GM18508 (cell line): Measurements from ENCODE around the gene NOP53.
"Not testable (repeated sequence)": the region's sequence is repeated elsewhere in the genome, so short reads cannot be mapped to it uniquely, and the experiment has no call there.

Experiments used
- ATAC-seq: cut with Tn5 transposase; IDR thresholded peaks from one replicate; pipeline ENCODE4 v1.9.1; 2021; ENCODE audit warnings: moderate number of reproducible peaks; ENCODE audit not compliant: insufficient read depth, unreplicated experiment

Gene NOP53

DNA sequence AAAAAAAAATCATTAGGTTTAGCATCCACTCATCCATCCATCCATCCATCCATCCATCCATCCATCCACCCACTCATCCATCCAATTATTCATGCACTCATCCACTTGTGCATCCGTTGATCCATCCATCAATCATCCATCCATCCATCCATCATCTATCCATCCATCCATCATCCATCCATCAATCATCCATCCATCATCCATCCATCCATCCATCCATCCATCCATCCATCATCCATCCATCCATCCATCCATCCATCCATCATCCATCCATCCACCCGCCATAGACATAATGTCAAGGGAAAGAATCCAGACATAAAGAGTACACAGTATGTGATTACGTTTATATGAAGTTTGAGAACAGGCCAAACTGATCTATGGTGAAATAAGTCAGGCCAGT lies 24.2 kb downstream of the NOP53 start:
- no peak for ATAC-seq

DNA sequence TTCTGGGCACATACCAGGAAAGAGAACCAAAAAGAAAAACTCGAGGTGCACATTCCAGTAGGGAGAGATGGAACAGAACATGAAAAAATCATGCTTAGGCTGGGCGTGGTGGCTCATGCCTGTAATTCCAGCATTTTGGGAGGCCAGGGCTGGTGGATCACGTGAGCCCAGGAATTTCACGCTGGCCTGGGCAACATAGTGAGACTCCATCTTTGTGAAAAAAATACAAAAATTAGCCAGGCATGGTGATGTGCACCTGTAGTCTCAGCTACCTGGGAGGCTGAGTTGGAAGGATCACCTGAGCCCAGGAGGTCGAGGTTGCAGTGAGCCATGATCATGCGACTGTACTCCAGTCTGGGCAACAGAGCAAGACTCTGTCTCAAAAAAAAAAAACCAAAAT lies 25.9 kb downstream of the NOP53 start:
- ATAC-seq = not testable (repeated sequence)

DNA sequence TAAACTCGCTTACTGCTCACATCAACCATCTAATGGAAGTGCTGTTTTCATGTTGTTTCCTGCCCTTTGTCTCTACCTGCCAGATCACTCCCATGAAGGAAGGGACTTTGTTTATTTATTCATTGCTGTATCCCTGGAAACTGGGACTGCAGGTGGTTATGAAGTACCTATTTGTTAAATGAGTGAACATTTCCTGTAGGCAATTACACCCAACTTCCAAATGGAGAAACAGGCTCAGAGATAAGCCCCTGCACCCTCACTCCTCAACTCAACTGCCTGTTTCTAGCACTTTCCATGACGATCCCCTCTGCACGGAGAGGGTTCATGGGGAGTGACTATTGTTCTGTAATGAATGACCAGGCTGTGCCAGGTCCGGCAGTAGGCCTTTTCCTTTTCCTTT lies 31.2 kb downstream of the NOP53 start:
- no peak for ATAC-seq

DNA sequence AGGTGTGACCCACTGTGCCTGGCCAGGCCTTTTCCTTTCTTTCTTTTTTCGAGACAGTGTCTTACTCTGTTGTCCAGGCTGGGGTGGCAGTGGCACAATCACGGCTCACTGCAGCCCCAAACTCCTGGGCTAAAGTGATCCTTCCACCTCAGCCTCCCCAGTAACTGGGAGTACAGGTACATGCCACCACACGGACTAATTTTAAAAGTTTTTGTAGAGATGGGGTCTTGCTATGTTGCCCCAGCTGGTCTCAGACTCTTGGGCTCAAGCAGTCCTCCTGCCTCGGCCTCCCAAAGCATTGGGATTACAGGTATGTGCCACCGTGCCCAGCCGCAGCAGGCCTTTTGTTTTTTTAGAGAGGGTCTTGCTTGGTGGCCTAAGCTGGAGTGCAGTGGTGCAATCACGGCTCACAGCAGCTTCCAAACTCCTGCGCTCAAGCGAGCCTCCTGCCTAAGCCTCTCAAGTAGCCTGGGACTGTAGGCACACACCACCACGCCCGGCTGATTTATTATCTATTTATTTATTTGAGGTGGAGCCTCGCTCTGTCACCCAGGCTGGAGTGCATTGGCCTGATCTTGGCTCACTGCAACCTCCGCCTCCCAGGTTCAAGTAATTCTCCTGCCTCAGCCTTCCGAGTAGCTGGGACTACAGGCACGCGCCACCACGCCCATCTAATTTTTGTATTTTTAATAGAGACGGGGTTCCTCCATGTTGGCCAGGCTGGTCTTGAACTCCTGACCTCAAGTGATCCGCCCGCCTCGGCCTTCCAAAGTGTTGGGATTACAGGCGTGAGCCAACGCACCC lies 32.1 kb downstream of the NOP53 start:
- ATAC-seq = not testable (repeated sequence)

DNA sequence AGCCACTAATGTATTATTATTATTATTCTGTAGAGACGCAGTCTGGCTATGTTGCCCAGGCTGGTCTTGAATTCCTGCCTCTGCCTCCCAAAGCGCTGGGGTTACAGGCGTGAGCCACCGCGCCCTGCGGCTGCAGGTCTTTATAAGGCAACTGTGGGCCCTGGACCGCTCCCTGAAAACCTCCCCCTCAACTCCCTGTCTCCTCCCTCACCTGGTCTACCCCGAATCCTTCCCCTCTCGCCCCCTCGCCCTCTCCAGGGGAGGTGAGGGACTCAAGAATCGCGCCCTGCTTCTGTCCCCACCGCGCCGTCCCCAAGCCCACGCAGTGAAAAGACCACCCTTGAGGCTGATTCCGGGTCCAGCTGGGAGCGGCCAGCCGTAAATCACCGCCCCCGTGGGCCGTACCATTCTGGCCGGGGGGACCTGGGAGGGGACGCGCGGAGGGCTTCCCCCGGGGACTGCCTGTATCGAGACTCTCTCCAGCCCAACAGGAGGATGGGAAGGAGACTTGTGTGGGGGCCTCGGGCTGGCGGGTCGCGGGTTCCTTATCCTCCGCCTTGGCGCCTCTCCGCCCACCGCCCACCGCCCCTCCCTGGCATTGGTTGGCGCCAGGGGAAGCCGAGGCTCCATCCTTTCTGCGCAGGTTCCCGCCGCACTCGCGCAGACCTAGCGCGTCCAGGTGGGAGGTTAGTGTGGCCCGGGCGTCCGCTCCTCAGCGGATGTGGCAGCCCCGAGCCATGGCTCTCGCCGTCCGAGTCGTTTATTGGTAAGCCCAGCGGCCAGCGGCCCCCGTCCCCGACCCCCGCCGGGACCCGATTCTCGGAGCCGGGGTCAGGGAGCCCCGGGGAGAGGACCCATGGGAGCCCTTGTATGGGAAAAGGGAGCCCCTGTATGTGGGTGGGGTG lies 33.0 kb downstream of the NOP53 start, which contains the start of gene SELENOW:
Gene SELENOW, plus strand, starts transcription at position 655 of the 905 bp plus-strand sequence. Its CDS starts 83 bp downstream, at position 738.
- ATAC-seq = no peak

DNA sequence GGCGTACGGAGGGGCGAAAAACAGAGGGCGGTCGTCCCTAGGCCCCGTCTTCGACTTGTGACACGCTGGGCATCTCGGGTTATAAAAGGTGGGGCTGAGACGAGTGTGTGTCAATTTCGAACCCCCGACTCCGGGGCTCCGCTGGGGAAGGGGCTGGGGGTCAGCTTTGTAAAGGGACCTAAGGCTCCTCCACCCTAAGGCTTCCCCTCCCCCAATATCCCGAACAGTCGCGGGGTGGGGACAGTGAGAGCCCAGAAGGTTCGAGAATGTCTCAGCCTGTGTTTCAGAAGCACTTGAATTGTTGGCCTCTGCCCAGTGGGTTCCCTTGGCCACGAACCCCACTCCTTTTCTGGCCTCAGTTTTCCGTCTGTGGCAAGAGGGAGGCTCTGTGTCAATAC lies 33.6 kb downstream of the NOP53 start:
- no peak for ATAC-seq

DNA sequence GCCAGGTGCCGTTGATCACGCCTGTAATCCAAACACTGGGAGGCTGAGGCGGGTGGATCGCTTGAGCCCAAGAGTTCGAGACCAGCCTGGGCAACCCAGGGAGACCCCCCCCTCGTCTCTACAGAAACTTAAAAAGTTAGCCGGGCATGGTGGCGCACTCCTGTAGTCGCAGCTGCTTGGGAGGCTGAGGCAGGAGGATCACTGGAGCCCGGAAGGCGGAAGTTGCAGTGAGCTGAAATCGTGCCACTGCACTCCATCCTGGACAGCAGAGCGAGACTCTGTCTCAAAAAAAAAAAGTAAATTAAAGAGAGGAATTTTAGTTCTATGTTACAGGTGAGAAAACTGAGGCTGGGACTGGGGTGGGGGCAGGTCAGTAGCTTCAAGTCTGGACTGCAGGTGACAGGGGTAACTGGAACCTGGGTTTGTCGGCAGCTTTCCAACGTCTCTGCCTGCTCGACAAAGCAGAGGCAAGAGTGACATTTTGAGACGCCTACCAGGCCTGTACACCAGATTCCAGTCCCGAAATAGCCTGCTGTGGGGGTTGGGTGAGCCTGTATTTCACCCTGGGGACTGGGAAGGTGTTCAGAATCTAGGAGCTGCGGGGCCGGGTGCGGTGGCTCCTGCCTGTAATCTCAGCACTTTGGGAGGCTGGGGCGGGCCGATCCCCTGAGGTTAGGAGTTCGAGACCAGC lies 34.3 kb downstream of the NOP53 start:
- no peak for ATAC-seq

DNA sequence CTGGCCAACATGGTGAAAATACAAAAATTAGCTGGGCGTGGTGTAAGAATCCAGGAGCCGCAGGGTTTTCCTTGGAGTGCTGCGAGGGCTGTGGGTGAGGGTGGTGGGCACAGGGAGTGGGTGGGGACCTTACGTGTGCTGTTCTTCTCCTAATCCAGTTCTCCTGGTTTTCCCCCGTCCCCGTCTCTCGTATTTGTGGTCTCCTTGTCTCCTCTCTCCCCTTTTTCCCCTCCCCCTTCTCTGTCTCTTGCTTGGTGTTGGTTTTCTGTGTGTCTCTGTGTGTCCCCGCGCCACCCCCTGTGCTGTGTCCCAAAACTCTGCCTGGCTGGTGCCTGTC lies 34.8 kb downstream of the NOP53 start:
- ATAC-seq = no peak

DNA sequence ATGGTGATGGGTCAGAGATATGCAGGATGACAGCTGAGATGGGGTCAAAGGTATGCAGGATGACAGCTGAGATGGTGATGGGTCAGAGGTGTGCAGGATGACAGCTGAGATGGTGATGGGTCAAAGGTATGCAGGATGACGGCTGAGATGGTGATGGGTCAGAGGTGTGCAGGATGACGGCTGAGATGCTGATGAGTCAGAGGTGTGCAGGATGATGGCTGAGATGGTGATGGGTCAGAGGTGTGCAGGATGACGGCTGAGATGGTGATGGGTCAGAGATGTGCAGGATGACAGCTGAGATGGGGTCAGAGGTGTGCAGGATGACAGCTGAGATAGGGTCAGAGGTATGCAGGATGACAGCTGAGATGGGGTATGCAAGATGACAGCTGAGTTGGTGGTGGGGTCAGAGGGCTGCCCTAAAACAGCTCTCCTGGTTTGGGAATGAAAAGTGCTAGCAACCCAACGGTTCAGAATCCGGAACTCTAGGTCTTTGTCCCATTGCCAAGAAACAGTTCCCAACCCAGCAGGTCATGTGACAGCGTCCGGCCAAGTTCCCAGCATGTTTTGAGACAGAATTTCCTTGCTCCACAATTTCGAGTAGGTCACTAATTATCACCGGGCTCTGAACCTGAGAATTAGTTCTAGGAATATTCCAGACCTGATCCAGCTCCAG lies 36.4 kb downstream of the NOP53 start:
- ATAC-seq = no peak

DNA sequence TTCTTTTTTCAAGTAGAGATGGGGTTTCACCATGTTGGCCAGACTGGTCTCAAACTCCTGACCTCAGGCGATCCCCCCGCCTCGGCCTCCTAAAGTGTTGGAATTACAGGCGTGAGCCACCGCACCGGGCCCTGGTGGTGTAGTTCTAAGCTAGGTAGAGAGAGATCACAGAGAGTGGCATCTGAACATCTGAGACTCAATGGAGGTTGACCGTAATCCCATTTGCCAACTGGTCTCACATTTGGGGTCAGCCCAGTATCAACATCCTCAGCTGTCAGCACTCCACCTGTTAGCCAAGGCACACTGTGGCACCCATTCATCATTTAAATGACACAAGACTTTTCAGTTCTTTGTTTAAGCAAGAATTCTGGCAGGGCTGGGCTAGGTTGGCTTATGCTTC lies 41.2 kb downstream of the NOP53 start:
- ATAC-seq = no peak

DNA sequence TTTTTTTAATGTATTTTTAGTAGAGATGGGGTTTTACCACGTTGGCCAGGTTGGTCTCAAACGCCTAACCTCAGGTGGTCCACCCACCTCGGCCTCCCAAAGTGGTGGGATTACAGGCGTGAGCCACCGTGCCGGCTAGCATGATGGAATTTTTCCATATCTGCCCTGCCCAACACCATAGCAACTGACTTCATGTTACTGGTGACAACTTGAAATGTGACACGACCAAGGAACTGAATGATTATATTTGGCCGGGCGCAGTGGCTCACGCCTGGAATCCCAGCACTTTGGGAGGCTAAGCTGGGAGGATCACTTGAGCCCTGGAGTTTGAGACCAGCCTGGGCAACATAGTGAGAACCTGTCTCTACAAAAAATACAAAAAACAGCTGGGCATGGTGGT lies 42.0 kb downstream of the NOP53 start:
- ATAC-seq = not testable (repeated sequence)

DNA sequence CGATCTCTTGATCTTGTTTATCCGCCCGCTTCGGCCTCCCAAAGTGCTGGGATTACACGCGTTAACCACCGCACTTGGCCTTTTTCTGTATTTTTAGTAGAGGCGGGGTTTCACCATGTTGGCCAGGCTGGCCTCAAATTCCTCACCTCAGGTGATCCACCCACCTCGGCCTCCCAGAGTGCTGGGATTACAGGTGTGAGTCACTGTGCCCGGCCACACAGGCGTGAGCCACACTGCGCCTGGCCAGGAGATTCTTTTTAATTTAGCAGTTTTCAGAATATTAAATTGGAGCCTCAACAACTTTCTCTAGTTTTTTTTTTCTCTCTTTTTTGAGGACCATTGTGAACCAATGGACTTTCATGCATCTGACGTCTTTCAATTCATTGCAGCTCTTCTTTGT lies 44.5 kb downstream of the NOP53 start:
- not testable (repeated sequence) for ATAC-seq

DNA sequence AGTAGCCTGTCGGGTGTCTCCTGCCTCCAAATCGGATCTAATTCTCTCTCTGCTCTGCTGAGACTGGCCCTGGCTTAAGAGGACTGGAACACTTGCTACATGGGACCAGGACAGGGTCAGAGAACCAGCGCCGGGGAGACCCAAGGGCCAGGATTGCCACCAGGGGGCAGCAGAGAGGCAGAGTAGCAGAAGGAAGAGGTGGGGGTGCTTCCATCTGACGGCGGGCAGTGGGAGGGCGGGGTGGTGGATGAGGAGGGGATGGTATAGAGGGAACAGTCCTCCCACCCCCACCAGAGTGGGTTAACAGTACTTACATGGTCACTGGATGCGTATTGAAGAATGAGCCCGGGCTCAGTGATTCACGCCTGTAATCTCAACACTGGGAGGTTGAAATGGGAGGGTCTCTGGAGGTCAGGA lies 45.1 kb downstream of the NOP53 start:
- no peak for ATAC-seq

DNA sequence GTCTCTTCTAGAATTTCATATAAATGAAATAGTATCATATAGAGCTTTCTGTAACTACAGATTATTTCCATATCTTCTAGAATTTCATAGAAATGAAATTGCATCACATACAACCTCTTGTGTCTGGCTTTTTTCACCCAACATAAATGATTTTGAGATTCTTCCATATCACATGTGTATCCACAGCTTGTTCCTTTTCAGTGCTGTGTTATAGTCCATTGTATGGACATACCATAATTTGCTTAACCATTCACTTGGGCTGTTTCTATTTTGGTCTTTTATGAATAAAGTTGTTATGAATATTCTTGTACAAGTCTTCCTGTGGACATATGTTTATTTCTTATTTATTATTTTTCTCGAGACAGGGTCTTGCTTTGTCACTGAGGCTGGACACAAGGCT lies 47.3 kb downstream of the NOP53 start:
- no peak for ATAC-seq

DNA sequence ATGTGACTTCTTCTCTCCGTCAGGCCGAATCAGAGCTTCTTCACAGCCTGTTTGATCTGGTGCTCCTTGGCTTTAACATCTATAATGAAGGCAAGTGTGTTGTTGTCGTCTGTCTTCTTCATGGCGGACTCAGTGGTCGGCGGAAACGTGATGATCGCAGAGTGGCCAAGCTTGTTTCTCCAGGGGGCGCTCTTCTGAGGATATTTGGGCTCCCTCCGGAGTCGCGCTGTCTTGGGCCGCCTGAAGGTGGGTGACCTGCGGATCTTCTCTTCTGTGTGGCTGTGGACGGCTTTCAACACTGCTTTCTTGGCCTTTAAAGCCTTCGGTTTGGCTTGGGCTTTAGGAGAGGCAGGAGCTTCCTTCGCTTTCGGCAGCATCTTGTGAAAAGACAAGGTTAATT lies 49.2 kb downstream of the NOP53 start:
- no peak for ATAC-seq

DNA sequence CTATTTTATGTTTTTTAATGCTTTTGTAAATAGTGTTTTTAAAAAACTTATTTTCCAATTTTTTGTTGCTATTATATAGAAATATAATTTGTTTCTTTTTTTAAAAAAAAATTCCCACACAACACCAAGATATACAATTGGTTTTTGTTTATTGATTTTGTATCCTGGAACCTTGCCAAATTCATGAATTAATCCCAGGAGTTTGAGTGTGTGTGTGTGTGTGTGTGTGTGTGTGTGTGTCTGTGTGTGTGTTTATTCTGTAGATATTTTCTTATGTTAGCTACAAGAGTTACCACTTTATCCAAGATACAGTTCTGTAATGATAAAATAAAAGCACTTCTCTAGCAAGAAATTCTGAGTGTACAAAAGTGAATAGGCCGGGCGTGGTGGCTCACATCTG lies 51.4 kb downstream of the NOP53 start:
- no peak for ATAC-seq

DNA sequence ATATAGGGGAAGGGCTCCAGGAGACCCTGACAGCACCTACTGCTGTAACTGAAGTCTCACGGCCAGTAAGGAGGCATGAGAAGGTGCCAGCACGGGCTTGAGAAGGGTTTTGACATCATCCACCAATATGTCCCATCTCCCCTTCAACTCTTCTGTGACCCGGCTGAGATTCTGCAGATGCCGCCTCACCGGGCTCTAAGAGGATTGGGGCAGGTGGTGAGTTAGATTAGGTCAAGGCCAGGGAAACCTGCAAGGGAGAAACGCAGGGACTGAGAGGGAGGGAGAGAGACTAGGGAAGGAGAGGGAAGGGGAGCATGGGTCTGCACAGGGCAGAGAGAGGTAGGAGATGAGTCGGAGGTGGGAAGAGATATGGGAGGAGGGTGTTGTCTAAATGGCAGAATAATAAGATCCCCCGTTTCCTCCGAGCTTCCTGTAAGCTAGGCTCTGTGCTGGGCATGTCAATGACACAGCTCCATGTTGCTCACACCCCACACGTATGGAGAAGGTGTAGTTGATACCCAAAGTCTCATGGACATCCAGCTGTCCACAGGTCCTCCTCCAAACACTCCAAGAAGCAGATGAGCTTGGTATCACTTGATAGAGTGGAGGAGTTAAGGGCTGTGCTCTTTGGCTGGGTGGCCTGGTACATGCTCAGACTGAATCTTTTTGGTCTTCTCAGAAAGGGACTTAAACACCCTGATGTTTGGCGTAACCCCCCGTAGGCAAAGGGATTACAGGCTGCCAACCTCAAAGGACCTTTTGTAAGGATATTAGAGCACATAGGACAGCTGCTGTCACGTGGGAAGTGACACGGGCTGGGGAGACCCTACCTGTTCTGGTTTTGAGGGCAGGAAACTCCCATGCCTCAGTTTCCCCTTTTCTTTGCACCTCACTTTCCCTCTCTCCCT lies 52.9 kb downstream of the NOP53 start:
- ATAC-seq = no peak

DNA sequence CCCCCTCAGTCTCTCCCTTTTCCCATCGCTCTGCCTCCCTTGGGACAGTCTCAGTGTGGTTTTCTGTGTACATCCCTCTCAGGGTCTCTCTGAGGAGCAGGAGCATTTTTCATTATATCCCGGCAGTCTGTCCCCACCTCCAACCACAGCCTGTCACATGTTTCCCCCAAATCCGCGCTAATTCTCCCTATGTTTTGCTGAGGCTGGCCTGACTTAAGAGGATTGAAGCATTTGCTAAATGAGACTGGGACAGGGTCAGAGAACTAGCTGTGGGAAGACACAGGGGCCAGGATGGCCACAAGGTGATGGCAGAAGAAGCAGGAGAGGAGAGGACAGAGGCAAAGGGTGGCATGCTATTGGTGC lies 53.5 kb downstream of the NOP53 start:
- ATAC-seq = no peak

DNA sequence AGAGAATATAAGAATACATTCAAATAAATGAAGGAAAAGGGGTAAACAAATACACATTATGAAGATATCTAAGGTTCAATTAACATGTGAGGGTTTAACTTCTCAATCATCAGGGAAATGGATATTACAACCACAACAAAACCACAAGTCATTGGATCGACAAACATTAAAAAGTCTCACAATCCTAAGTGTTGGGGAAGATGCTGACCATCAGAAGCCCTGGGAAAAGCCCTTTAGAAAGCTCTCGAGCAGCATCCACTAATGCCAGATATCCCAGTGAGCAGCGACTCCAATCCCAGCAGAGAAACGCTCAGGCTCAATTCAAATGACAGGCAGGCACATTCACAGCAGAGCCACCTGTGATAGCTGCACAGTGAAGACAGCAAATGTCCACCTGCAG lies 55.9 kb downstream of the NOP53 start:
- ATAC-seq = no peak
